GM12891 (cell line): ENCODE measurements around the gene ERP44.

ENCODE experiments used
- POLR2A ChIP-seq: IDR thresholded peaks from 2 replicates; pipeline ENCODE4 v1.6.1; 2011; ENCODE audit warnings: low read depth, low read length, control low read depth
- POLR2AphosphoS5 ChIP-seq: IDR thresholded peaks from 2 replicates; pipeline ENCODE4 v1.6.1; 2011; ENCODE audit warnings: low read depth, low read length, control low read depth
- SPI1 ChIP-seq: IDR thresholded peaks from 2 replicates; pipeline ENCODE4 v1.6.1; 2011; ENCODE audit warnings: low read depth, low read length, control low read depth
- TAF1 ChIP-seq: IDR thresholded peaks from 2 replicates; pipeline ENCODE4 v1.6.1; 2011; ENCODE audit warnings: low read depth, low read length, control low read depth

DNA sequence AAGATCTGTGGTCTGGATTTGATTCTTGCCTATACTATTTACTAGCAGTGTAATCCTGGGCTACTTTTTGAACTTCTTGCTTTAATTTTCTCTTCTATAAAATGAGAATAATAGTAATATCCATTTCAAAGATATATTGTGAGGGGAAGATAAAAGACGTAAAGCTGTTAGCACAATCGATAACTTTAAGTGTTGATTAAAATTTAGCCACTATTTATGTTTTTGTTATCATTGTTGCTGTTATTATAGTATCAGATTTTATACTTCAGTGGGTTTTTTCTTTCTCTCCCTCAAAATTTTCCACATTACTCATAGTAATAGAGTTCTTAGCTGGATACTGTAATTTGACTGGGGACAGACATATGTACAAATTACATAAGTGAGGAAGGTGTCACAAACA is 150.3 kb downstream of the ERP44 start:
- TF ChIP-seq POLR2AphosphoS5 (no peak), POLR2A (no peak), SPI1 (no peak), TAF1 (no peak)
